H1 (cell line): ENCODE results near the gene NFIA. TPM values are rescaled to one million over a fixed set of nuclear protein-coding genes. Genes with fewer than 3 reads are reported as not detected.

Experiments
- CTBP2 ChIP-seq: IDR thresholded peaks from 2 replicates; pipeline ENCODE4 v1.7.0; 2011; ENCODE audit warnings: borderline replicate concordance, mild to moderate bottlenecking, moderate library complexity, mixed read lengths, low read length; ENCODE audit not compliant: insufficient read depth, insufficient read length
- KDM1A ChIP-seq: fragments of 200-600, 300-600 bp; sonication (generic); IDR thresholded peaks from 2 replicates; pipeline ENCODE4 v1.7.1; 2016; ENCODE audit warnings: mild to moderate bottlenecking, low read length, borderline replicate concordance
- POLR2A ChIP-seq, 2 experiments: IDR thresholded peaks; 1 replicate in 1 of 2; 2 replicates in 1 of 2; pipeline ENCODE4 v1.6.1; 2011; ENCODE audit warnings: low read depth in 2 of 2, low read length in 2 of 2, mild to moderate bottlenecking in 2 of 2; ENCODE audit errors: control extremely low read depth in 1 of 2
- POU5F1 ChIP-seq: IDR thresholded peaks from 2 replicates; pipeline ENCODE4 v1.6.1; 2011; ENCODE audit warnings: low read depth, mild to moderate bottlenecking, low read length, moderate library complexity
- RAD21 ChIP-seq, 2 experiments: IDR thresholded peaks in 1 of 2; conservative IDR thresholded peaks in 1 of 2; 2 replicates each; pipeline ENCODE4 v1.6.1; 2011; ENCODE audit warnings: low read depth in 2 of 2, low read length in 2 of 2, improper control_type of control experiment in 1 of 2, inconsistent platforms in 1 of 2, mild to moderate bottlenecking in 1 of 2, moderate library complexity in 1 of 2
- RXRA ChIP-seq: IDR thresholded peaks from 2 replicates; pipeline ENCODE4 v1.6.1; 2011; ENCODE audit warnings: low read depth, mild to moderate bottlenecking, low read length, moderate library complexity; ENCODE audit not compliant: insufficient read depth
- SAP30 ChIP-seq: fragments of 300-600 bp; sonication (generic); IDR thresholded peaks from 2 replicates; pipeline ENCODE4 v1.7.1; 2012; ENCODE audit warnings: low read length, moderate library complexity, mild to moderate bottlenecking, inconsistent platforms; ENCODE audit not compliant: insufficient read depth, insufficient replicate concordance
- SP1 ChIP-seq: IDR thresholded peaks from 2 replicates; pipeline ENCODE4 v1.6.1; 2011; ENCODE audit warnings: low read depth, low read length
- TCF12 ChIP-seq: IDR thresholded peaks from 2 replicates; pipeline ENCODE4 v1.6.1; 2011; ENCODE audit warnings: low read depth, mild to moderate bottlenecking, low read length
- ZNF274 ChIP-seq: IDR thresholded peaks from 2 replicates; pipeline ENCODE4 v1.7.0; 2012; ENCODE audit warnings: low read length, borderline replicate concordance; ENCODE audit errors: extremely low read depth
- polyA plus RNA-seq, 7 experiments: library from polyadenylated mRNA; depleted of rRNA in 3 of 7; stranded (reverse) in 5 of 7; unstranded in 2 of 7; fragments of >200 nt in 5 of 7; fragments of 200-250 nt in 2 of 7; gene quantifications; 1 replicate in 5 of 7; 2 replicates in 1 of 7; 4 replicates in 1 of 7; pipeline versions ENCODE4 v1.2.1 to v1.2.3, GENCODE V29; 2011 to 2013; ENCODE audit warnings: missing spikeins in 2 of 7, mixed read lengths in 2 of 7
- total RNA-seq: library from RNA; stranded (reverse); fragmentation: NEBNext Ultra II Directional; extraction: Animal tissue kit (Norgen Biotek cat#: 25700); gene quantifications from 2 replicates; pipeline ENCODE4 v1.2.1, GENCODE V29; 2021
- TF ChIP-seq, protein P1 (sequence below): IDR thresholded peaks from 2 replicates; pipeline ENCODE4 v1.6.1; 2012; ENCODE audit warnings: inconsistent platforms
- TF ChIP-seq, protein P2 (sequence below): IDR thresholded peaks from 2 replicates; pipeline ENCODE4 v1.6.1; 2011; ENCODE audit warnings: low read depth, mild to moderate bottlenecking, low read length; ENCODE audit not compliant: insufficient read depth

NFIA gene
- total and polyA plus RNA-seq, 2 of the 8 experiments (the other 6 are each of a cell fraction or from before 2014, with no cell fraction given), result 1.8 to 2.3 TPM

DNA sequence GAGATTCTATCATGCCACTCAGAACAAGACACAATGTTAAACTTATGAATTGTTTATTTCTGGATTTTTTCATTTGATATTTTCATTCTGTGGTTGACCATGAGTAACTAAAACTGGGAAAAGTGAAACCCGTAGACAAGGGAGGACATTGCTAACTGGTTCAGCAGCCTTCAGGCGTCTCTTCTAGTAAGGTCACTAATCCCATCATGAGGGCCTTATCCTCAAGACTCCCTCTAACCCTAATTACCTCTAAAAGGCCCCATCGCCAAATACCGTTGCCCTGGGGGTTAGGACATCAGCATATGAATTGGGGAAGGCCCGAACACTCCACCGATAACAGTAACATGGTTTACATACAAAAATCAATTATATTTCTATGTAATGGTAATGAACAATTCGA is 394.9 kb downstream of the NFIA start (continued):
- TF ChIP-seq ZNF274 (0 out of 2 replicates have a peak, but pooled peaks have one; percentile 24), KDM1A (peak; percentile 32; the same call in 1 of the 2 replicates), RAD21 (IDR thresholded peaks at IDR 0.05 in 1 of 2, conservative IDR thresholded peaks at IDR 0.05 in 1 of 2; ENCODE audit: low read depth in 2 of 2, low read length in 2 of 2) (0 out of 4 replicates have a peak, but pooled peaks of 1 of the 2 experiments have one; percentile 4), CTBP2 (no peak), SAP30 (no peak), RXRA (0 out of 2 replicates have a peak, but pooled peaks have one; percentile 41), POLR2A (IDR thresholded peaks at IDR 0.05; ENCODE audit: control extremely low read depth in 1 of 2, low read depth in 2 of 2, low read length in 2 of 2) (no peak), TCF12 (peak; percentile 93), SP1 (peak; percentile 55; the same call in 1 of the 2 replicates), POU5F1 (peak; percentile 86; the same call in 1 of the 2 replicates)
- TF ChIP-seq, protein P1, sequence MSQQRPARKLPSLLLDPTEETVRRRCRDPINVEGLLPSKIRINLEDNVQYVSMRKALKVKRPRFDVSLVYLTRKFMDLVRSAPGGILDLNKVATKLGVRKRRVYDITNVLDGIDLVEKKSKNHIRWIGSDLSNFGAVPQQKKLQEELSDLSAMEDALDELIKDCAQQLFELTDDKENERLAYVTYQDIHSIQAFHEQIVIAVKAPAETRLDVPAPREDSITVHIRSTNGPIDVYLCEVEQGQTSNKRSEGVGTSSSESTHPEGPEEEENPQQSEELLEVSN, result no peak
- TF ChIP-seq, protein P2, sequence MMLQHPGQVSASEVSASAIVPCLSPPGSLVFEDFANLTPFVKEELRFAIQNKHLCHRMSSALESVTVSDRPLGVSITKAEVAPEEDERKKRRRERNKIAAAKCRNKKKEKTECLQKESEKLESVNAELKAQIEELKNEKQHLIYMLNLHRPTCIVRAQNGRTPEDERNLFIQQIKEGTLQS, result no peak
- TF ChIP-seq, all 59 proteins: peak for 12
